SIG-M5 (cell line): ENCODE results near the gene NT5DC1.

Source experiments
- DNase-seq: peaks from one replicate; lab custom pipeline; 2025; lab: John Stamatoyannopoulos, UW

The NT5DC1 gene

DNA sequence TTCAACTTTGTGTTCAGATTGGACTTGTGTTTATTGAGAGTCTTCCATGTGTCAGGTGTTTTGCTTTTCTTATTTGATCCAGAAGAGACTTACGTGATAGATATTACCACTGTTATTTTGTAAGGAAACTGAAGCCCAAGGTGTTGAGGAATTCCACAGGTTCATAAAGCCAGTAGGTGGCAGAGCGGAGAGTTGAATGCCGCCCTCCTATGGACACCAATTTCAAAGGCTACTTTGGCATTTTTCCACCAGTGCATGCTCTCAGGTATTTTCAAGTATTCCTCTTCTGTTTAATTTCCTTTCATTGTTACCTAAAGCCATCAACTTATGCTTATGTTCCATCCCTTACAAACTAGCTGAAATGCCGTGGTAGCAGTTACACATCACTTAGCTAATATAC is 39.3 kb downstream of the NT5DC1 start:
- DNase-seq = no peak

DNA sequence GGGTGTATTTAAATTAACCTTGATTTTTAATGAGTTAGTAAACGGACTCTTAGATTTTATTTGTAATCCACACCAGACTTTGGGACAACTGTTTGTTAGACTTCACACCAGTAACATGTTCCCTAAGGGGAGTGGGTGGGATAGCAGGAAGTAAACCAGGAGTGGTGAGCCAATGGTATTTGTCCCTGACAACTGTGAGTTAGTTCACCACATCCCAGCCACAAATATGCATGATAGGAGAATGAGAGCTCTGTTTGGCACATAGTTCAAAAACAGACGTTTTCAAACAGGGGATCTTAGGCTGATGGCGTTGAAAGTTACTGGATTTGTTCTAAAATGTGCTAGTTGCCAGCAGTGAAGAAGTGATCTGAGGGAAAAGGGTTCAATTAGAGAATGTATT is 44.0 kb downstream of the NT5DC1 start:
- DNase-seq = no peak

DNA sequence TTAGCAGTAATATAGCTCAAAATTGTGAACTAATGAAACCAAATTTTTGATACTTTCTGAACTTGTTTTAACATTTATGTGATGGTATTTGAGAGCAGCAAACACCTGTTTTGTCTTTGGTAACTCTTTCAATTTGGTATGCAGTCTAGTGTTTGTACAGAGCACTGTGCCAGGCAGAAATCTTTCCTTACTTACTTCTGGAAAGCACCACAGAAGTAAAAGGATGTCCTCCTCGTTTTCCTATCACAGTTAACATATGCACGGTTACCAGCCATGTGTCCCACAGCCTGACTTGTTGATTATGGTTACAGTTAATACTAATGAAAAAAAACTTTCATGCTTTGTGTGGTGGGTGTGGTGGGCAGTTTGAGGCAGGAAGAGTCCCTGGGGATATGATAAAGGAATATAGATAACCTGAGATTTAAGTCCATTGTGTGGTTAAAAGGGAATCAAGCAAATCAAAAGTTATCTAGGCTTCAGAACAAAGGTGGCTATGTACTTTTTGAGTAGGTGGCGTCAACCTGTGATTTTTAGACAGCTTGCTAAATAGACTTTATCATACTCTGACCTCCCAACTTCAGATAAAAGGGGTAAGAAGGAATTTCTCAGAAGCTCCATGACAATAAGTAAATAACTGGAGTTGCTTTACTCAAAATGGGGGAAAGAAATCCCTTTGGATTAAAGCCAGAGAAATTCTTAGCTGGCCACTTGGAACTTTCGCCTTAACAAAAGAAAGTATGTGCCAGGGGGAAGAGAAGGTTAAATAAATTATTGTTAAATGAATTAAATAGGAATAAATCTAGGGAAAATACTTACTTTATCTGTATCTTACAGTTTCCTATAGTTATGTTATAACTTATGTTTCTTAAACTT is 45.4 kb downstream of the NT5DC1 start:
- no peak for DNase-seq

DNA sequence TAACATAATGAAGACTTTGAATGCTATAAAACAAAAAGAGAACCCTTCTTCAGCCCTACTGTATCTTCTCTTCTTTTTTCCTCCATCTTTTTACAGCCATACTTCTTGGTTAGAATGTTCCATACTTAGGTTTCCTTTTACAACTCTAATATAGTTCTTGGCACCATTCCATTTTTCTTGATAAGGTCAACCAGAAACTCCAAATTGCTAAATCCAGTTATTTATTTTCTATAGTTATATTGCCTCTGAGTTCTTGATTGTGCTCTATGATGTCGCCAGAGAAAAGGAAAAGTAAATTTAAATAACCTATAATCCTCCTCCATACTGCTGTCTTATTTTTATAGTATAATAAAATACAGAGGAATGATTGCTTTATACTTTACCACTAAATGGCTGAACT is 52.0 kb downstream of the NT5DC1 start:
- DNase-seq = no peak

DNA sequence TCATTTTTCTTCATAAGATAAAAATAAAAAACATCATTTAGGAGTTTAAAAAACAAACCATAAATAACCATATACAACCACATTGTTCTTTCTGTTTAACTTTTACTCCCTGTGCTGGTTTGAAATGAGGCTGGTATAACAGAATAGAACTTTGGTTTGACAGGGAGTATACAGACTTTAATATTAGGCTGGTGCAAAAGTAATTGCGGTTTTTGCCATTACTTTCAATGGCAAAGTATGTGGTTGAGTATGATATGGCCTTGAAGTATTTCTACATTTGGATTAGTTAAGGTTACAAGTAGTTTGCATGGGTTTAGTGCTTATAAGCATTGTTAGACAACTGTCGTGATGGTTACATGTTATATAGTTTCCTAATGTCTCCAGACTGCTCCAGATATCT is 54.2 kb downstream of the NT5DC1 start:
- no peak for DNase-seq

- no peak for DNase-seq
Measured at GRCh38 chr6:116156405-116157326, 56.0 kb downstream of the NT5DC1 start.

- DNase-seq = no peak
Measured at GRCh38 chr6:116157391-116157790, 56.7 kb downstream of the NT5DC1 start.

- no peak for DNase-seq
Measured at GRCh38 chr6:116158641-116159040, 58.0 kb downstream of the NT5DC1 start.

- DNase-seq = no peak
Measured at GRCh38 chr6:116159782-116160524, 59.3 kb downstream of the NT5DC1 start.

- no peak for DNase-seq
Measured at GRCh38 chr6:116165596-116165995, 64.9 kb downstream of the NT5DC1 start.

DNA sequence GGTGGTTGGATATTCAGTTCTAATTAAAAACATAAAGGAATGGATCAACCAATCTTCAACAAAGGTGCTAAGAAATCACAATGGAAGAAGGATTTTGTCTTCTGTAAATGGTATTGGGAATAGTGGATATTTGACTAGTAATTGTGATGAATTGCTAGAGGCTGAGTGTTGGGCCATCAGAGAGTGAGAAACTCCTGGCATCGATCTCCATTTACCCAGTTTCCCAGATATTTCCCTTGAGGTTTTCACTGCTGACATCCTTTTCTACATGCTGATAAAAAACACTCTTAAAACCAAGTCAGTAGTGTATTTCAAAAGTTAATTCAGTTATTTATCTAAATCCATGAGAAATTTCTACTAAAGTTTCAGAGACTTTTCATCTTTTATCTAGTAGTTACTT is 65.7 kb downstream of the NT5DC1 start:
- no peak for DNase-seq

- DNase-seq = no peak
Measured at GRCh38 chr6:116168148-116168547, 67.5 kb downstream of the NT5DC1 start.

DNA sequence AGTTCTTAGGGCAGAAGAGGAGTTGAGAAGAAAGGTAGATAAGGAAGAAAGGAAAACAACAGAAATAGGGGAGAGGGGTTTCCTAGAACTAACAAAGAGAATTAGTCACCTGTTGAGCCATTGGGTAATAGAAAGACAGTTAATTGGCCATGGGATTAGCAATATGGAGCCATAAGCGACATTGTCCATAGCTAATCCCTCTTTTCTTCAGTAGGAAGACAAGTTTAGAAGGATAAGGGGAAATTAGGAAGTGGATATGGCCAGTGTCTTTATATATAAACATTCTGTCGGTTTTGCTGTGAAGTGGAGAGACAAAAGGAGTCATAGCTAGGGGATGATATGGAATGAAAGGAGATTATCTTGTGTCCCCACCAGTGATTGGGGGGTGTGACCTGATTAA is 69.2 kb downstream of the NT5DC1 start:
- no peak for DNase-seq

DNA sequence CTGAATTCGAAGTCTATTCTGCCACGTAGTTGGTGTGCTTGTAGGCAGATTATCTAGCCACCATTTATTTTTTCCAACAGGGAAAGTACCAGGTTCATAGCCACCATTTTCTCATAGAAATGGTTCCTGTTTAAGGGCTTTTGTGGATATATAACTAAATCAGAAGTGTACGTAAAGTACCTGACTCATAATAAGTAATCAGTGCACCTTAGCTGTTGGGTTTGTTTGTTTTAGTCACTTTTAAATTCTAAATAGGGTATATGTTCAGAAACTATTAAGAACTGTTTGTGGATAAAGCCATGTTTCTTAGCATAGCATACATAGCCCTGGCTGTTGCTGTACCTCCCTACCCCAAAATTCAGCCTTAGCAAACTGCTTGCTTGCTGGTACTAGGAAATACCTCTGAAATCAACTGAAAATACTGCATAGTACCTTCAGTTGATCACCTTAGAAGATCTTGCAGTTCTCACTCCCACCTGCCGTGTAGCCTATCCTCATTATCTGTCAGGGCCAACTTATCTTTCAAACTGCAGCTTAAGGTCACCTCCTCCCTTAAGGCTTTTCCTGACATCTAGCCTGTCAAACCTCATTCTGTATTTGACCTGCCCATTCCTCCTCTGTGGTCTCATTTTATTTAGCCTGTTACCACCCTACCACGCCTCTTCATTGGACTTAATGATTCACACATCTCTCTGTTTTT is 69.9 kb downstream of the NT5DC1 start:
- DNase-seq = no peak

GRCh38 chr6:116173928-116174327 is 73.3 kb downstream of the NT5DC1 start:
- DNase-seq = no peak

DNA sequence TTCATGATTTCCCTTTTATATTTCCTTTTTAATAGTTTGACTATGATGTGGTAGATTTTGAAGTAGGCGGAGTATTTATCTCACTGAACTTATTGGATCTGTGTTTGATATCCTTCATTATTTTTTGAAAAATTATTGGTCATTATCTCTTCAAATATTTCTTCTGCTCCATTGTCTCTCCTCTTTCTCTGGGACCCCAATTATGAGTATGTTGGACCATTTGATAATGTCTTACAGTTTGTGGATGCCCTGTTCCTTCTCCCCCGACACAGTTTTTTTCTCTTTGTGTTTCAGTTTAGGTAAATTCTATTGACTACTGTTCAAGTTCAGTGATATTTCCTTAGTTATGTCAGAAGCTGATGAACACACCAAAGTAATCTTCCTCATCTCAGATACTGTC is 74.7 kb downstream of the NT5DC1 start:
- no peak for DNase-seq

GRCh38 chr6:116176596-116176995 is 75.9 kb downstream of the NT5DC1 start:
- DNase-seq = no peak

- DNase-seq = no peak
Measured at GRCh38 chr6:116180375-116180774, 79.7 kb downstream of the NT5DC1 start.

DNA sequence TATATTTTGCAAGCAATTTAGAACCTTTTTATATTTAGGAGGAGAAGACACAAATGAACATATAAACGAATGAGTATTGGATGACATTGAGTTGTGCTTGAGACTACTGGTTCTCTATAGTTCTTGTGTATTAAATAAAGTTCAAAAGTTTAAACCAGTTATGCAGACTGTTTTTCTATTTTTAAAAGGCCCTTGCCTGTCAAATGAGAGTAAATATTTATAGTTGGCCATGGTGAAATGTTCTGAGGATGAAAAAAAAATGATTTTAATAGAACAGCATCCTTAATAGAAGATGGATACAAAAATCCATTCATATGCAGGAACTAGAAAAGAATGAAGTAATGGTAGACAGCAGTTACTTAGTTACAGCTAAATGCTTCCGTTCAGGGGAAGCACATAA is 88.8 kb downstream of the NT5DC1 start:
- no peak for DNase-seq

- no peak for DNase-seq
Measured at GRCh38 chr6:116190550-116190949, 89.9 kb downstream of the NT5DC1 start.

GRCh38 chr6:116191881-116192280 is 91.2 kb downstream of the NT5DC1 start:
- DNase-seq = no peak

DNA sequence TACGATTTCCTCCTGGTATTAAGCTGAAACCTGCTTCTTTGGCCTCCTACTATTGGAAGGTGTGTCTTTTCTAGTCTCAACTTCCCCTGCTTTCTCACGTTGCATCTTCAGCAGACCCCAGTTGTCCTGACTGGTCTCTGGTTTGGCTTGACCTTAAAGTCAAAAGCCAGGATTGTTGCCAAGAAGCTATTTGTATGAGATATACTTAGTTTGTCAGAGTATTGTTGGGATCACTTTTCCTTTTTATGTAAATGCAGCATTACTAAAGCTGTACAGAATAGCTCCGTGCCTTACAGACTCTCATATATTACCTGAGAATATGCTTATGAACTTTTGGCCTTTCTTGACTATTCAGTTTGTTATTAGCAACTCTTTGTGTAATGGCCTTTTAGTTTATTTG is 92.1 kb downstream of the NT5DC1 start:
- DNase-seq = no peak
